NT2/D1 (cell line): ENCODE results near the gene HES6.

Experiments used
- SUZ12 ChIP-seq: IDR thresholded peaks from 2 replicates; pipeline ENCODE4 v1.6.1; 2011; ENCODE audit not compliant: insufficient read length, insufficient read depth; ENCODE audit errors: extremely low read depth
- ZNF274 ChIP-seq: IDR thresholded peaks from 2 replicates; pipeline ENCODE4 v1.6.1; 2011; ENCODE audit warnings: mild to moderate bottlenecking, low read depth, low read length

DNA sequence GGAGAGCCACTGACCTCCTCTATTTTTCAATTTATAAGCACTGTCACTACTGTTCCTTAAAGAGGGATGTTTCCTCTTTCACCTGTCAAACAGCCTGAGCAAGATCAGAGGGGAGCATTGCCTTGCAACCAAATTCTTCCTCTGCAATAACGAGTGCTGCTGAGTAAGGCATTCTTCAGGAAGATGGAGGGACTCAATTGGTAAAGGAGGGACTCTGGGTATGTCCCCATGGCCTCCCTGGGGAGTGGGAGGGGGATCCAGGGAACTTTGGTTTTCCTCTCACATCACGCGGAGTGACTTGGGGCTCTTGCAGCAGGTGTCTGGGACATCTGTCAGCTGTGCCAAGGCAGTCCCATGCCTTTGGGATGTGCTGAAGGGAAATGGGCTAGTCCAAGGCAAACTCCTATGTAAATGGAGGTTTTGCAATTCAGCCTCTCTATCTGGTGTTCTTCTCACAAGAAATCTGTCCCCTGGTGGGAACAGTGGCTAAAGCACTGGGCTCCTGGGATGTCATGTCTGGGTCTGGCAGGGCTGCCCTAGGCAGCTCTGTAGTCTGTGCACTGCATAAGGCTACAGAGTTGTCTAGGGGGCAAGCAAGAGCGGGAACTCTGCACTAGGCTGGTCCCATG is 14.4 kb upstream of the HES6 start:
- no peak for TF ChIP-seq SUZ12
- TF ChIP-seq ZNF274, result no peak
